ENCODE data around the gene P4HTM.
A peak's percentile ranks its signal among the peaks of the same experiment; 100 is the strongest.

P4HTM gene

GRCh38 chr3:49022688-49023171, 32.7 kb downstream of the P4HTM start:
- H3K27me3 ChIP-seq (ENCODE audit: control insufficient read depth in 3 of 3, insufficient read depth in 3 of 3, low read depth in 1 of 3, low read length in 3 of 3): no peaks in the 10 kb centered on the region
- no peak overlapping the region for H4K91ac ChIP-seq (ENCODE audit: low read depth, low read length, poor library complexity)
- H2AFZ ChIP-seq (ENCODE audit: low read length): no peak overlapping the region
- peak overlapping the region; percentile 86 for H3K14ac ChIP-seq (ENCODE audit: low read length)
- no peak overlapping the region for H2BK12ac ChIP-seq (ENCODE audit: low read length)
- no peak overlapping the region for H2BK15ac ChIP-seq (ENCODE audit: low read length)
- H3K4me3 ChIP-seq (ENCODE audit: low read length in 2 of 2): peak overlapping the region; percentile 93 to 97
- H2AK5ac ChIP-seq (ENCODE audit: low read depth, low read length): peak overlapping the region; percentile 98
- peaks cover 14% of the 10 kb centered on the region for H3K79me1 ChIP-seq (ENCODE audit: low read depth, low read length)
- H3K4ac ChIP-seq (ENCODE audit: low read length): no peak overlapping the region
- no peaks in the 10 kb centered on the region for H3K9me3 ChIP-seq (replicated peaks in 1 of 2; ENCODE audit: control insufficient read depth in 2 of 2, insufficient read depth in 1 of 2, low read depth in 1 of 2, low read length in 2 of 2)
- DNase-seq (ENCODE audit: low spot score): no peak
- peaks cover 39 to 53% of the 10 kb centered on the region in 2 donors for H3K36me3 ChIP-seq (replicated peaks in 1 of 2; ENCODE audit: control insufficient read depth in 2 of 2, insufficient read depth in 2 of 2, low read length in 2 of 2)
- H4K8ac ChIP-seq (ENCODE audit: low read depth, low read length): no peak overlapping the region
- H3K23ac ChIP-seq (ENCODE audit: low read depth, low read length, poor library complexity): peak overlapping the region; percentile 99
- peak overlapping the region; percentile 100 for H3K9ac ChIP-seq (ENCODE audit: low read depth, low read length, poor library complexity)
- peaks cover 16 to 18% of the 10 kb centered on the region in 2 donors for H3K4me1 ChIP-seq (ENCODE audit: control insufficient read depth in 2 of 2, insufficient read depth in 1 of 2, low read depth in 1 of 2, low read length in 2 of 2)
- peak overlapping the region; percentile 99 for H2BK5ac ChIP-seq (ENCODE audit: low read length)
- WGBS, 2 donors (ENCODE audit: extremely low coverage in 2 of 2, insufficient read length in 2 of 2, insufficient replicate concordance in 1 of 2): no CpG with 5 or more reads among the region's 12 CpGs
- peak overlapping the region; percentile 99 for H3K18ac ChIP-seq (ENCODE audit: low read length)
- H2BK120ac ChIP-seq (ENCODE audit: low read depth, low read length): peak overlapping the region; percentile 6
- no peak overlapping the region for H3K27ac ChIP-seq (replicated peaks; ENCODE audit: low read length)
- H3K4me2 ChIP-seq (ENCODE audit: insufficient read depth, low read length, poor library complexity, severe bottlenecking): peak overlapping the region; percentile 96

GRCh38 chr3:49023775-49024174, 33.7 kb downstream of the P4HTM start:
- H4K91ac ChIP-seq (ENCODE audit: low read depth, low read length, poor library complexity): no peak overlapping the region
- H2AFZ ChIP-seq (ENCODE audit: low read length): no peak overlapping the region
- peaks cover 41 to 63% of the 10 kb centered on the region in 2 donors for H3K36me3 ChIP-seq (replicated peaks in 1 of 2; ENCODE audit: control insufficient read depth in 2 of 2, insufficient read depth in 2 of 2, low read length in 2 of 2)
- no peaks in the 10 kb centered on the region for H3K27me3 ChIP-seq (ENCODE audit: control insufficient read depth in 3 of 3, insufficient read depth in 3 of 3, low read depth in 1 of 3, low read length in 3 of 3)
- no peak overlapping the region for H3K4ac ChIP-seq (ENCODE audit: low read length)
- H3K9me3 ChIP-seq (replicated peaks in 1 of 2; ENCODE audit: control insufficient read depth in 2 of 2, insufficient read depth in 1 of 2, low read depth in 1 of 2, low read length in 2 of 2): no peaks in the 10 kb centered on the region
- DNase-seq (ENCODE audit: low spot score): no peak
- no peak overlapping the region for H2BK120ac ChIP-seq (ENCODE audit: low read depth, low read length)
- no peak overlapping the region for H3K4me3 ChIP-seq (ENCODE audit: low read length in 2 of 2)
- peaks cover 20% of the 10 kb centered on the region for H3K79me1 ChIP-seq (ENCODE audit: low read depth, low read length)
- no peak overlapping the region for H4K8ac ChIP-seq (ENCODE audit: low read depth, low read length)
- H3K4me1 ChIP-seq (ENCODE audit: control insufficient read depth in 2 of 2, insufficient read depth in 1 of 2, low read depth in 1 of 2, low read length in 2 of 2): peaks cover 21% of the 10 kb centered on the region in 2 donors
- no peak overlapping the region for H2BK15ac ChIP-seq (ENCODE audit: low read length)
- no peak overlapping the region for H2AK5ac ChIP-seq (ENCODE audit: low read depth, low read length)
- no peak overlapping the region for H3K14ac ChIP-seq (ENCODE audit: low read length)
- H3K18ac ChIP-seq (ENCODE audit: low read length): no peak overlapping the region
- H2BK12ac ChIP-seq (ENCODE audit: low read length): no peak overlapping the region
- H2BK5ac ChIP-seq (ENCODE audit: low read length): no peak overlapping the region
- no peak overlapping the region for H3K27ac ChIP-seq (replicated peaks; ENCODE audit: low read length)
- no CpG with 5 or more reads among the region's 4 CpGs for WGBS, 2 donors (ENCODE audit: extremely low coverage in 2 of 2, insufficient read length in 2 of 2, insufficient replicate concordance in 1 of 2)
- H3K23ac ChIP-seq (ENCODE audit: low read depth, low read length, poor library complexity): no peak overlapping the region
- no peak overlapping the region for H3K4me2 ChIP-seq (ENCODE audit: insufficient read depth, low read length, poor library complexity, severe bottlenecking)
- H3K9ac ChIP-seq (ENCODE audit: low read depth, low read length, poor library complexity): no peak overlapping the region

GRCh38 chr3:49024449-49024848, 34.4 kb downstream of the P4HTM start:
- H4K91ac ChIP-seq (ENCODE audit: low read depth, low read length, poor library complexity): no peak overlapping the region
- H2BK15ac ChIP-seq (ENCODE audit: low read length): no peak overlapping the region
- H2AK5ac ChIP-seq (ENCODE audit: low read depth, low read length): no peak overlapping the region
- WGBS, 2 donors (ENCODE audit: extremely low coverage in 2 of 2, insufficient read length in 2 of 2, insufficient replicate concordance in 1 of 2): no CpG with 5 or more reads among the region's 5 CpGs
- H3K4ac ChIP-seq (ENCODE audit: low read length): no peak overlapping the region
- no peak overlapping the region for H3K9ac ChIP-seq (ENCODE audit: low read depth, low read length, poor library complexity)
- no peak overlapping the region for H2BK5ac ChIP-seq (ENCODE audit: low read length)
- no peak overlapping the region for H3K4me3 ChIP-seq (ENCODE audit: low read length in 2 of 2)
- H3K79me1 ChIP-seq (ENCODE audit: low read depth, low read length): peaks cover 22% of the 10 kb centered on the region
- no peak overlapping the region for H3K14ac ChIP-seq (ENCODE audit: low read length)
- no peak for DNase-seq (ENCODE audit: low spot score)
- H3K27ac ChIP-seq (replicated peaks; ENCODE audit: low read length): no peak overlapping the region
- H3K23ac ChIP-seq (ENCODE audit: low read depth, low read length, poor library complexity): no peak overlapping the region
- no peak overlapping the region for H2BK12ac ChIP-seq (ENCODE audit: low read length)
- no peak overlapping the region for H2AFZ ChIP-seq (ENCODE audit: low read length)
- no peak overlapping the region for H4K8ac ChIP-seq (ENCODE audit: low read depth, low read length)
- H3K4me1 ChIP-seq (ENCODE audit: control insufficient read depth in 2 of 2, insufficient read depth in 1 of 2, low read depth in 1 of 2, low read length in 2 of 2): peaks cover 22 to 25% of the 10 kb centered on the region in 2 donors
- no peaks in the 10 kb centered on the region for H3K27me3 ChIP-seq (ENCODE audit: control insufficient read depth in 3 of 3, insufficient read depth in 3 of 3, low read depth in 1 of 3, low read length in 3 of 3)
- H3K36me3 ChIP-seq (replicated peaks in 1 of 2; ENCODE audit: control insufficient read depth in 2 of 2, insufficient read depth in 2 of 2, low read length in 2 of 2): peaks cover 41 to 64% of the 10 kb centered on the region in 2 donors
- no peaks in the 10 kb centered on the region for H3K9me3 ChIP-seq (replicated peaks in 1 of 2; ENCODE audit: control insufficient read depth in 2 of 2, insufficient read depth in 1 of 2, low read depth in 1 of 2, low read length in 2 of 2)
- no peak overlapping the region for H3K18ac ChIP-seq (ENCODE audit: low read length)
- H3K4me2 ChIP-seq (ENCODE audit: insufficient read depth, low read length, poor library complexity, severe bottlenecking): no peak overlapping the region
- no peak overlapping the region for H2BK120ac ChIP-seq (ENCODE audit: low read depth, low read length)

GRCh38 chr3:49025005-49025792, 35.2 kb downstream of the P4HTM start:
- Histone ChIP-seq H3K4me1 (ENCODE audit: control insufficient read depth in 2 of 2, insufficient read depth in 1 of 2, low read depth in 1 of 2, low read length in 2 of 2) (peaks cover 16 to 22% of the 10 kb centered on the region in 2 donors), H3K79me1 (ENCODE audit: low read depth, low read length) (peaks cover 19% of the 10 kb centered on the region), H3K18ac (ENCODE audit: low read length) (no peak overlapping the region), H3K9me3 (replicated peaks in 1 of 2; ENCODE audit: control insufficient read depth in 2 of 2, insufficient read depth in 1 of 2, low read depth in 1 of 2, low read length in 2 of 2) (no peaks in the 10 kb centered on the region), H2BK15ac (ENCODE audit: low read length) (no peak overlapping the region), H2AFZ (ENCODE audit: low read length) (no peak overlapping the region), H2AK5ac (ENCODE audit: low read depth, low read length) (no peak overlapping the region), H3K9ac (ENCODE audit: low read depth, low read length, poor library complexity) (peak overlapping the region; percentile 17), H3K36me3 (replicated peaks in 1 of 2; ENCODE audit: control insufficient read depth in 2 of 2, insufficient read depth in 2 of 2, low read length in 2 of 2) (peaks cover 41 to 72% of the 10 kb centered on the region in 2 donors), H4K91ac (ENCODE audit: low read depth, low read length, poor library complexity) (no peak overlapping the region), H3K27me3 (ENCODE audit: control insufficient read depth in 3 of 3, insufficient read depth in 3 of 3, low read depth in 1 of 3, low read length in 3 of 3) (no peaks in the 10 kb centered on the region), H4K8ac (ENCODE audit: low read depth, low read length) (no peak overlapping the region), H3K14ac (ENCODE audit: low read length) (no peak overlapping the region), H3K4ac (ENCODE audit: low read length) (no peak overlapping the region), H2BK12ac (ENCODE audit: low read length) (no peak overlapping the region), H2BK120ac (ENCODE audit: low read depth, low read length) (no peak overlapping the region), H3K4me3 (ENCODE audit: low read length in 2 of 2) (no peak overlapping the region), H2BK5ac (ENCODE audit: low read length) (no peak overlapping the region), H3K27ac (replicated peaks; ENCODE audit: low read length) (no peak overlapping the region), H3K4me2 (ENCODE audit: insufficient read depth, low read length, poor library complexity, severe bottlenecking) (no peak overlapping the region), H3K23ac (ENCODE audit: low read depth, low read length, poor library complexity) (no peak overlapping the region)
- no CpG with 5 or more reads among the region's 13 CpGs for WGBS, 2 donors (ENCODE audit: extremely low coverage in 2 of 2, insufficient read length in 2 of 2, insufficient replicate concordance in 1 of 2)
- DNase-seq (ENCODE audit: low spot score): no peak
